ENCODE measurements around the gene PTGIR.

Gene PTGIR

GRCh38 chr19:46659151-46660007 lies 34.5 kb upstream of the PTGIR start:
- no peak for FAIRE-seq
- no peak for TF ChIP-seq POLR2AphosphoS5 (IDR thresholded peaks at IDR 0.05; ENCODE audit: low read depth, low read length)
- TF ChIP-seq POLR2A (IDR thresholded peaks at IDR 0.05; ENCODE audit: low read depth, low read length) = no peak
- no peak for TF ChIP-seq PAX5 (IDR thresholded peaks at IDR 0.05; ENCODE audit: insufficient read depth, low read length, severe bottlenecking)
- no peak for TF ChIP-seq TAF1 (IDR thresholded peaks at IDR 0.05; ENCODE audit: low read depth, low read length)
- no peak for TF ChIP-seq SPI1 (IDR thresholded peaks at IDR 0.05; ENCODE audit: low read depth, low read length)
- no peak for TF ChIP-seq POU2F2 (IDR thresholded peaks at IDR 0.05; ENCODE audit: low read depth, low read length)
- DNase-seq (ENCODE audit: insufficient read length, low spot score) = no peak

- FAIRE-seq = no peak
- no peak for DNase-seq (ENCODE audit: insufficient read length, low spot score)
- TF ChIP-seq POU2F2 (IDR thresholded peaks at IDR 0.05; ENCODE audit: low read depth, low read length) = no peak
- no peak for TF ChIP-seq PAX5 (IDR thresholded peaks at IDR 0.05; ENCODE audit: insufficient read depth, low read length, severe bottlenecking)
- no peak for TF ChIP-seq POLR2AphosphoS5 (IDR thresholded peaks at IDR 0.05; ENCODE audit: low read depth, low read length)
- no peak for TF ChIP-seq SPI1 (IDR thresholded peaks at IDR 0.05; ENCODE audit: low read depth, low read length)
- TF ChIP-seq TAF1 (IDR thresholded peaks at IDR 0.05; ENCODE audit: low read depth, low read length) = no peak
- no peak for TF ChIP-seq POLR2A (IDR thresholded peaks at IDR 0.05; ENCODE audit: low read depth, low read length)
These were observed 31.7 kb upstream of the PTGIR start for GRCh38 chr19:46656541-46656940.

- DNase-seq (ENCODE audit: insufficient read length, low spot score) (no peak), FAIRE-seq (no peak)
- TF ChIP-seq SPI1 (IDR thresholded peaks at IDR 0.05; ENCODE audit: low read depth, low read length) = no peak
- no peak for TF ChIP-seq POU2F2 (IDR thresholded peaks at IDR 0.05; ENCODE audit: low read depth, low read length)
- no peak for TF ChIP-seq PAX5 (IDR thresholded peaks at IDR 0.05; ENCODE audit: insufficient read depth, low read length, severe bottlenecking)
- no peak for TF ChIP-seq POLR2A (IDR thresholded peaks at IDR 0.05; ENCODE audit: low read depth, low read length)
- TF ChIP-seq POLR2AphosphoS5 (IDR thresholded peaks at IDR 0.05; ENCODE audit: low read depth, low read length) = no peak
- TF ChIP-seq TAF1 (IDR thresholded peaks at IDR 0.05; ENCODE audit: low read depth, low read length) = no peak
These were observed 29.8 kb upstream of the PTGIR start for GRCh38 chr19:46654621-46655152.

- no peak for FAIRE-seq
These were observed 25.6 kb upstream of the PTGIR start for GRCh38 chr19:46650445-46650844.

GRCh38 chr19:46648961-46649960 lies 24.4 kb upstream of the PTGIR start:
- TF ChIP-seq TAF1 (IDR thresholded peaks at IDR 0.05; ENCODE audit: low read depth, low read length) (no peak), POLR2A (IDR thresholded peaks at IDR 0.05; ENCODE audit: low read depth, low read length) (no peak), SPI1 (IDR thresholded peaks at IDR 0.05; ENCODE audit: low read depth, low read length) (no peak), POU2F2 (IDR thresholded peaks at IDR 0.05; ENCODE audit: low read depth, low read length) (no peak), POLR2AphosphoS5 (IDR thresholded peaks at IDR 0.05; ENCODE audit: low read depth, low read length) (no peak), PAX5 (IDR thresholded peaks at IDR 0.05; ENCODE audit: insufficient read depth, low read length, severe bottlenecking) (no peak)
- FAIRE-seq = no peak
- no peak for DNase-seq (ENCODE audit: insufficient read length, low spot score)

More at GRCh38 chr19:46650445-46650844, 25.6 kb upstream of the PTGIR start:
- DNase-seq (ENCODE audit: insufficient read length, low spot score) = no peak
- TF ChIP-seq SPI1 (IDR thresholded peaks at IDR 0.05; ENCODE audit: low read depth, low read length) = no peak

GRCh38 chr19:46648060-46648960 lies 23.4 kb upstream of the PTGIR start:
- peak; percentile 16 for FAIRE-seq

GRCh38 chr19:46646402-46646801 lies 21.5 kb upstream of the PTGIR start:
- DNase-seq (ENCODE audit: insufficient read length, low spot score) (no peak), FAIRE-seq (no peak)
- TF ChIP-seq TAF1 (IDR thresholded peaks at IDR 0.05; ENCODE audit: low read depth, low read length) (no peak), SPI1 (IDR thresholded peaks at IDR 0.05; ENCODE audit: low read depth, low read length) (no peak), POLR2A (IDR thresholded peaks at IDR 0.05; ENCODE audit: low read depth, low read length) (no peak), PAX5 (IDR thresholded peaks at IDR 0.05; ENCODE audit: insufficient read depth, low read length, severe bottlenecking) (no peak), POLR2AphosphoS5 (IDR thresholded peaks at IDR 0.05; ENCODE audit: low read depth, low read length) (no peak), POU2F2 (IDR thresholded peaks at IDR 0.05; ENCODE audit: low read depth, low read length) (no peak)

More at GRCh38 chr19:46648060-46648960, 23.4 kb upstream of the PTGIR start:
- TF ChIP-seq POLR2A (IDR thresholded peaks at IDR 0.05; ENCODE audit: low read depth, low read length) (no peak), POLR2AphosphoS5 (IDR thresholded peaks at IDR 0.05; ENCODE audit: low read depth, low read length) (no peak), POU2F2 (IDR thresholded peaks at IDR 0.05; ENCODE audit: low read depth, low read length) (0 out of 2 replicates have a peak, but pooled peaks have one; percentile 40), PAX5 (IDR thresholded peaks at IDR 0.05; ENCODE audit: insufficient read depth, low read length, severe bottlenecking) (no peak), TAF1 (IDR thresholded peaks at IDR 0.05; ENCODE audit: low read depth, low read length) (no peak), SPI1 (IDR thresholded peaks at IDR 0.05; ENCODE audit: low read depth, low read length) (peak; percentile 25; the same call in 1 of the 2 replicates)
- DNase-seq (ENCODE audit: insufficient read length, low spot score) = peak; percentile 56

GRCh38 chr19:46644720-46645119 lies 19.8 kb upstream of the PTGIR start:
- DNase-seq (ENCODE audit: insufficient read length, low spot score) = no peak
- no peak for TF ChIP-seq SPI1 (IDR thresholded peaks at IDR 0.05; ENCODE audit: low read depth, low read length)
- no peak for TF ChIP-seq POU2F2 (IDR thresholded peaks at IDR 0.05; ENCODE audit: low read depth, low read length)
- TF ChIP-seq TAF1 (IDR thresholded peaks at IDR 0.05; ENCODE audit: low read depth, low read length) = no peak
- no peak for TF ChIP-seq PAX5 (IDR thresholded peaks at IDR 0.05; ENCODE audit: insufficient read depth, low read length, severe bottlenecking)
- TF ChIP-seq POLR2A (IDR thresholded peaks at IDR 0.05; ENCODE audit: low read depth, low read length) = no peak
- TF ChIP-seq POLR2AphosphoS5 (IDR thresholded peaks at IDR 0.05; ENCODE audit: low read depth, low read length) = no peak
- no peak for FAIRE-seq

All from GM12891 (cell line).